ENCODE results near the gene RSPO4. TPM values are rescaled to one million over a fixed set of nuclear protein-coding genes. Genes with fewer than 3 reads are reported as not detected.

Gene RSPO4
- total and polyA plus RNA-seq, 9 of the 15 experiments (the other 6 are each of a cell fraction or from before 2014, with no cell fraction given), result 0.04 to 0.34 TPM; not detected in 7

DNA sequence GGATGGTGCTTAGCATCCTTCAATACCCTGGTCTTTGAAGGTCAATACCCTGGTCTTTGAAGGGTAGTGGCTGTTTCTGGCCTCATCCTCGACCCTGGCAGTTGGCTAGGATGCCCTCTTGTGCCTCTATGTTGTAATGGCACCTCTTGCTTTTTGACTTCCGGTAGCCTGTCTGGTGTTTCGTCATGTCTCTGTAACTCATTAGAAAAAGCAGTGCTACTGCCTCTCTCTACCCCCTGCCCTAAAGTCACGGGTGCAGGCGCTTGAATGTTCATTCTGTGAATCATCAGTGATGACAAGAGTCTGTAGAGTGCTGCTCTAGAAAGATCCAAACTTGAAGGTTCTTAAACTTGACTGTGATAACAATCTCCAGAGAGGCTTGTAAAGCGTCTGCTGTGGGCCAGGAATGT is 28.3 kb downstream of the RSPO4 start (continued):
- TF ChIP-seq, protein P1, sequence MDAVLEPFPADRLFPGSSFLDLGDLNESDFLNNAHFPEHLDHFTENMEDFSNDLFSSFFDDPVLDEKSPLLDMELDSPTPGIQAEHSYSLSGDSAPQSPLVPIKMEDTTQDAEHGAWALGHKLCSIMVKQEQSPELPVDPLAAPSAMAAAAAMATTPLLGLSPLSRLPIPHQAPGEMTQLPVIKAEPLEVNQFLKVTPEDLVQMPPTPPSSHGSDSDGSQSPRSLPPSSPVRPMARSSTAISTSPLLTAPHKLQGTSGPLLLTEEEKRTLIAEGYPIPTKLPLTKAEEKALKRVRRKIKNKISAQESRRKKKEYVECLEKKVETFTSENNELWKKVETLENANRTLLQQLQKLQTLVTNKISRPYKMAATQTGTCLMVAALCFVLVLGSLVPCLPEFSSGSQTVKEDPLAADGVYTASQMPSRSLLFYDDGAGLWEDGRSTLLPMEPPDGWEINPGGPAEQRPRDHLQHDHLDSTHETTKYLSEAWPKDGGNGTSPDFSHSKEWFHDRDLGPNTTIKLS (IDR thresholded peaks at IDR 0.05; ENCODE audit: borderline replicate concordance, low read depth), result no peak
- TF ChIP-seq ELF2 (CRISPR knock-in tag; IDR thresholded peaks at IDR 0.05) (no peak), SMC3 (conservative IDR thresholded peaks at IDR 0.05; ENCODE audit: insufficient read depth, low read depth, low read length) (peak; percentile 40; the same call in 1 of the 2 replicates), FOXP1 (CRISPR knock-in tag; IDR thresholded peaks at IDR 0.05) (no peak), ZKSCAN8 (CRISPR knock-in tag; IDR thresholded peaks at IDR 0.05) (no peak), PYGO2 (tag; IDR thresholded peaks at IDR 0.05) (no peak), CREM (IDR thresholded peaks at IDR 0.05; ENCODE audit: low read depth) (peak; percentile 27; the same call in 1 of the 2 replicates), HNRNPUL1 (IDR thresholded peaks at IDR 0.05; ENCODE audit: low read length) (no peak), ZSCAN32 (CRISPR knock-in tag; IDR thresholded peaks at IDR 0.05) (no peak), ATF7 (IDR thresholded peaks at IDR 0.05) (peak; percentile 16; the same call in 1 of the 2 replicates), CHD2 (IDR thresholded peaks at IDR 0.05; ENCODE audit: low read depth, low read length) (no peak), E2F3 (CRISPR knock-in tag; IDR thresholded peaks at IDR 0.05) (no peak), SRF (CRISPR knock-in tag; IDR thresholded peaks at IDR 0.05) (no peak)
- TF ChIP-seq, protein P2, sequence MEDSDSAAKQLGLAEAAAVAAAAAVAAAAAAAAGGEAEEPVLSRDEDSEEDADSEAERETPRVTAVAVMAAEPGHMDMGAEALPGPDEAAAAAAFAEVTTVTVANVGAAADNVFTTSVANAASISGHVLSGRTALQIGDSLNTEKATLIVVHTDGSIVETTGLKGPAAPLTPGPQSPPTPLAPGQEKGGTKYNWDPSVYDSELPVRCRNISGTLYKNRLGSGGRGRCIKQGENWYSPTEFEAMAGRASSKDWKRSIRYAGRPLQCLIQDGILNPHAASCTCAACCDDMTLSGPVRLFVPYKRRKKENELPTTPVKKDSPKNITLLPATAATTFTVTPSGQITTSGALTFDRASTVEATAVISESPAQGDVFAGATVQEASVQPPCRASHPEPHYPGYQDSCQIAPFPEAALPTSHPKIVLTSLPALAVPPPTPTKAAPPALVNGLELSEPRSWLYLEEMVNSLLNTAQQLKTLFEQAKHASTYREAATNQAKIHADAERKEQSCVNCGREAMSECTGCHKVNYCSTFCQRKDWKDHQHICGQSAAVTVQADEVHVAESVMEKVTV (CRISPR knock-in tag; IDR thresholded peaks at IDR 0.05), result 0 out of 2 replicates have a peak, but pooled peaks have one; percentile 7
- TF ChIP-seq, protein P3, sequence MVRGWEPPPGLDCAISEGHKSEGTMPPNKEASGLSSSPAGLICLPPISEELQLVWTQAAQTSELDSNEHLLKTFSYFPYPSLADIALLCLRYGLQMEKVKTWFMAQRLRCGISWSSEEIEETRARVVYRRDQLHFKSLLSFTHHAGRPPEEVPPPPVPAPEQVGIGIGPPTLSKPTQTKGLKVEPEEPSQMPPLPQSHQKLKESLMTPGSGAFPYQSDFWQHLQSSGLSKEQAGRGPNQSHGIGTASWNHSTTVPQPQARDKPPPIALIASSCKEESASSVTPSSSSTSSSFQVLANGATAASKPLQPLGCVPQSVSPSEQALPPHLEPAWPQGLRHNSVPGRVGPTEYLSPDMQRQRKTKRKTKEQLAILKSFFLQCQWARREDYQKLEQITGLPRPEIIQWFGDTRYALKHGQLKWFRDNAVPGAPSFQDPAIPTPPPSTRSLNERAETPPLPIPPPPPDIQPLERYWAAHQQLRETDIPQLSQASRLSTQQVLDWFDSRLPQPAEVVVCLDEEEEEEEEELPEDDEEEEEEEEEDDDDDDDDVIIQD (CRISPR knock-in tag; IDR thresholded peaks at IDR 0.05), result no peak
- TF ChIP-seq, protein P4, sequence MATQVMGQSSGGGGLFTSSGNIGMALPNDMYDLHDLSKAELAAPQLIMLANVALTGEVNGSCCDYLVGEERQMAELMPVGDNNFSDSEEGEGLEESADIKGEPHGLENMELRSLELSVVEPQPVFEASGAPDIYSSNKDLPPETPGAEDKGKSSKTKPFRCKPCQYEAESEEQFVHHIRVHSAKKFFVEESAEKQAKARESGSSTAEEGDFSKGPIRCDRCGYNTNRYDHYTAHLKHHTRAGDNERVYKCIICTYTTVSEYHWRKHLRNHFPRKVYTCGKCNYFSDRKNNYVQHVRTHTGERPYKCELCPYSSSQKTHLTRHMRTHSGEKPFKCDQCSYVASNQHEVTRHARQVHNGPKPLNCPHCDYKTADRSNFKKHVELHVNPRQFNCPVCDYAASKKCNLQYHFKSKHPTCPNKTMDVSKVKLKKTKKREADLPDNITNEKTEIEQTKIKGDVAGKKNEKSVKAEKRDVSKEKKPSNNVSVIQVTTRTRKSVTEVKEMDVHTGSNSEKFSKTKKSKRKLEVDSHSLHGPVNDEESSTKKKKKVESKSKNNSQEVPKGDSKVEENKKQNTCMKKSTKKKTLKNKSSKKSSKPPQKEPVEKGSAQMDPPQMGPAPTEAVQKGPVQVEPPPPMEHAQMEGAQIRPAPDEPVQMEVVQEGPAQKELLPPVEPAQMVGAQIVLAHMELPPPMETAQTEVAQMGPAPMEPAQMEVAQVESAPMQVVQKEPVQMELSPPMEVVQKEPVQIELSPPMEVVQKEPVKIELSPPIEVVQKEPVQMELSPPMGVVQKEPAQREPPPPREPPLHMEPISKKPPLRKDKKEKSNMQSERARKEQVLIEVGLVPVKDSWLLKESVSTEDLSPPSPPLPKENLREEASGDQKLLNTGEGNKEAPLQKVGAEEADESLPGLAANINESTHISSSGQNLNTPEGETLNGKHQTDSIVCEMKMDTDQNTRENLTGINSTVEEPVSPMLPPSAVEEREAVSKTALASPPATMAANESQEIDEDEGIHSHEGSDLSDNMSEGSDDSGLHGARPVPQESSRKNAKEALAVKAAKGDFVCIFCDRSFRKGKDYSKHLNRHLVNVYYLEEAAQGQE (IDR thresholded peaks at IDR 0.05; ENCODE audit: borderline replicate concordance), result peak; percentile 52; the same call in 1 of the 2 replicates
- TF ChIP-seq, protein P4 (CRISPR knock-in tag; IDR thresholded peaks at IDR 0.05; ENCODE audit: low read depth), result no peak
